HG03066 (cell line): ENCODE results near the gene APLNR.
"Not testable (repeated sequence)": the region's sequence is repeated elsewhere in the genome, so short reads cannot be mapped to it uniquely, and the experiment has no call there.

Source experiments
- ATAC-seq: cut with Tn5 transposase; IDR thresholded peaks from one replicate; pipeline ENCODE4 v1.9.1; 2021; ENCODE audit warnings: low read depth; ENCODE audit not compliant: unreplicated experiment

Gene APLNR

DNA sequence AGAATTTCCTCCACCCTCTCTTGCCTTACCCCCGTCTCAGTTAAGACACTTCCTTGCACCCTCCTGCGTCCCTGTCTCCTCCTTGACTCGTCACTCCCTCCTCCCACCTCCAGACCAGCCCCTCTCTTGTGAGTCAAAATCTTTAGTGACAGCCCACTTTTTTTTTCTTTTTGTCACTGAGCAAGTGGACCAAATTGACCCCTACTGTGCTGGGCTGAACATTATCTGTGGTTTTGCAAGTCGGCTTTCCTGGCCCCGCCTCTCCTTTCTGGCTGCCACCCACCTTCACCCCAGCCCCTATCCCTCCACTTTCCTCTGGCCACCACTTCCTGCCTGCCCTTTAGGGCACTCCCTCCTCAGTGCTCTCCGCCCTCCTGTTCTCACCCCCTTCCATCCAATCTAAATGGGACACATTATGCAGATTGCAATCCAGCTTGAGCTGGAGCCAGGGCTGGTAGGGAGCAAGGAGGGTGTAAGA, at the start of gene APLNR:
Gene APLNR, minus strand, starts transcription at position 47 of the 478 bp plus-strand sequence. CDS start 246 bp downstream, outside the sequence.
- no peak for ATAC-seq

DNA sequence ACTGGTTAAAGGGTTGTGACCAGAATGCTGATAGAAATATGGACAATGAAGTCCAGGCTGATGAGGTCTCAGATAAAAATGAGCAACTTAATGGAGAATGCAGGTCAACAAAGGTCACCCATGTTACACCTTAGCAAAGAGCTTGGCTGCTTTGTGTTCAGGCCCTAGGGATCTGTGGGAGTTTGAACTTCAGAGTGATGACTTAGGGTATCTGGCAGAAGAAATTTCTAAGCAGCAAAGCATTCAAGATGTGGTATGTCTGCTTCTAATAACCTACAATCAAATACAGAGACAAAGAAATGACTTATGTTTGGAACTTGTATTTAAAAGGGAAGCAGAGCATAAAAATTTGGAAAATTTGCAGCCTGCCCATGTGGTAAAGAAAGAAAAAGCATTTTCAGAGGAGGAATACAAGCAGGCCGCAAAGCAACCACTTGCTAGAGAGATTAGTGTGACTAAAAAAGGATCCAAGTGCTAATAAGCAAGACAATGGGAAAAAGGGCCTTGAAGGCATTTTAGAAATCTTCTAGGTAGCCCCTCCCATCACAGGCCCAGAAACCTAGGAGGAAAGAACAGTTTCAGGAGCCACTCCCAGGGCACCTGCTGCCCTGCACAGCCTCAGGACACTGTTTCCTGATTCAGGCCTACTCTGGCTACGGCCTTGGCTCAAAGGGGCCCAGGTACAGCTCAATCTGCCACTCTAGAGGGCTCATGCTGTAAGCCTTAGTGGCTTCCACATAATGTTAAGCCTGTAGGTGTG, 46.4 kb upstream of the APLNR start:
- no peak for ATAC-seq

DNA sequence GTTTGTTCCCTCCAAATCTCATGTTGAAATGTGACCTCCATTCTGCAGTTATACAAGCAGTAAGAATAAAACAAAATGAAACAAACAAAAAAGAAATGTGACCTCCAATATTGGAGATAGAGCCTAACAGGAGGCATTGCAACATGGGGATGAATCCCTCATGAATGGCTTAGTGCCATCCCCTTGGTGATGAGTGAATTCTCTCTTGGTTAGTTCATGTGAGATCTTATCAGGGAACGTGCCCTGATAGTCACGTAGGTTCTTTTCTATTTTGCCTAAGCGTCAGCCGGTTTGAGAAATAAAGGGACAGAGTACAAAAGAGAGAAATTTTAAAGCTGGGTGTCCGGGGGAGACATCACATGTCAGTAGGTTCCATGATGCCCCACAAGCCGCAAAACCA, 44.5 kb upstream of the APLNR start:
- not testable (repeated sequence) for ATAC-seq

DNA sequence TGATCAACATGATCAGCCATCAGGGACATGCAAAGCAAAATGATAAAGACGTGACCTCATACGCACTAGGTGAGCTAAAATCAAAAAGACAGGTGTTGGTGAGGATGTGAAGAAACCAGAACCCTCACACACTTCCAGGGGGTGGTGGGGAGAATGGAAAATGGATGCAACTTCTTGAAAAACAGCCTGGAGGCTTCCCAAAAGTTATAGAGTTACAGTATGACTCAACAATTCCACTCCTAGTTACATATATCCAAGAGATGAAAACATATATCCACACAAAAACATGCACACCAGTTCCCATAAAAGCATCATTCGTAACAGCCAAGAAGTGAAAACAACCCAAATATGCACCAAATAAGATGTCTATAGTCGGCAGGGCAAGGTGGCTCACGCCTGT, 42.1 kb upstream of the APLNR start:
- ATAC-seq = no peak

DNA sequence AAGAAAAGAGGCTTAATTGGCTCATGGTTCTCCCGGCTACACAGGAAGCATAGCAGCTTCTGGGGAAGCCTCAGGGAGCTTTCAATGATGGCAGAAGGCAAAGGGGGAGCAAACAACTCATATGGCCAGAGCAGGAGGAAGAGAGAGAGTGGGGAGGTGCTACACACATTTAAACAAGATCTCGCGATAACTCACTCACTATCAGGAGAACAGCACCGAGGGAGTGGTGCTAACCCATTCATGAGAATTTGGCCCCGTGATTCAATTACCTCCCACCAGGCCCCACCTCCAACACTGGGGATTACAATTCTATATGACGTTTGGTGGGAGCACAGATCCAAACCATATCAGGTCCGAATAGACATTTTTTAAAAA, 41.7 kb upstream of the APLNR start:
- ATAC-seq = no peak

DNA sequence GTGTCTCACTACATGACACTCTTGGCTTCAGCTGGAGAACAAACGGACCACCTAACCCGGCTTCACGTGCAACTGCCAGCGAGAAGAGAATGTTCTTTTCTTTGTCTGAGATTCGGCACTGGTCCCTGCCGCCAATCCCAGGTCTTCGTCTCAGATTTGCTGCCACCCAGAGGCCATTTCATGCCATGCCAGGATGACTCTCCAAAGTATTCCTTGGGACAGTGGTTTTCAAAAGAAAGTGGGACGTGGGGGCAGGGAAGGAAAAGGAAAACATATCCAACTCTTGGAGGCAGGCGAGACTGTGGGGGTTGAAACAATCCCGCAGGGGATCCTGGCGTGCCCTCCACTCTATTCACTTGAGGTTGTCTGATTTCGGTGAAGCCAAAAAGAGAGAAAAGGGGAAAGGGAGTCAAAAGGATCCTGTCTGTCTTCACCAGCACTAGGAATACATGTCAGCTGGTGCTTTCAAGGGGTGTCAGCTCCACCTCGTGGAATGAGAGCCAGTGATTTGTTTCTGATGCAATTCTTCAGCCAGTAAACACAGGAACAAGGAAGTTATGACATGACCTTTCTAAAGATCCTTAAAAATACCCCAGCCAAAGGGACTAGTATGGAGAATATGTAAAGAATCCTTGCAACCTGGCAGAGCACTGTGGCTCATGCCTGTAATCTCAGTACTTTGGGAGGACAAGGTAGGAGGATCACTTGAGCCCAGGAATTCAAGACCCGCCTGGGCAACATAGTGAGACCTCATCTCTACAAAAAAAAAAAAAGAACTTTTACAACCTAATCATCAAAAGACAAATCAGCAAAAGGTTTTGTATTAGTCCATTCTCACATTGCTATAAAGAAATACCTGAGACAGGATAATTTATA, 41.0 kb upstream of the APLNR start:
- ATAC-seq = peak; percentile 74

DNA sequence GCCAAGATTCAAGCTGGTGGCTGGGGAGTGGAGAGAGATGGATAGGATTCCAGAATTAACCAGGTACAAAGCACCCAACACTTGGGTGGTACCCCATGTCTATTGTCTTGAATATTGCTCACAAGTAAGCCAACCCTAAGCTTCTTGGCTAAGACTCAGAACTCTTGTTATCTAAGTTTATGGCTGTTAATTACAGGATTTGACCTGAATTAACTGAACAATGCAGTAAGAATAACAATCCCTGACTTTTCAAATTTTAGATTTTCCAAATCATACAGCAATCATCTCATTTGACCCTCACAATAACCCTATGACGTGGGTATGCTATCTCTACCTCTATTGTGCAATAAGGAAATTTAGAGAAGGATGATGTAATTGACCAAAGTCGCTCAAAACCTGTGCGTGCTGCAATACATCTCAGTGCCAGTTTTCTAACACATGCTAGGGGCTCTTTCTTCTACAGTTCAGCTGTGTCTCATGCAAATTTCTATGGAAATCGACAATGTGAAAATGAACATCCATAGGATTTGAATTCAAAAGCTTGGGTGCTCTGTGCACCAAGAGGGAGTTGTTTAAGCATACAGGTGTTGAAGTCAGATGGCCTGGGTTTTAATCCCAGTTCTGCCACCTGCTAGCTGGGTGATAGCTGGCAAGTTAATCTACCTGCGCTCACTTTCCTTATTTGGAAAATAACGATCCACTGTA, 40.1 kb upstream of the APLNR start:
- no peak for ATAC-seq

DNA sequence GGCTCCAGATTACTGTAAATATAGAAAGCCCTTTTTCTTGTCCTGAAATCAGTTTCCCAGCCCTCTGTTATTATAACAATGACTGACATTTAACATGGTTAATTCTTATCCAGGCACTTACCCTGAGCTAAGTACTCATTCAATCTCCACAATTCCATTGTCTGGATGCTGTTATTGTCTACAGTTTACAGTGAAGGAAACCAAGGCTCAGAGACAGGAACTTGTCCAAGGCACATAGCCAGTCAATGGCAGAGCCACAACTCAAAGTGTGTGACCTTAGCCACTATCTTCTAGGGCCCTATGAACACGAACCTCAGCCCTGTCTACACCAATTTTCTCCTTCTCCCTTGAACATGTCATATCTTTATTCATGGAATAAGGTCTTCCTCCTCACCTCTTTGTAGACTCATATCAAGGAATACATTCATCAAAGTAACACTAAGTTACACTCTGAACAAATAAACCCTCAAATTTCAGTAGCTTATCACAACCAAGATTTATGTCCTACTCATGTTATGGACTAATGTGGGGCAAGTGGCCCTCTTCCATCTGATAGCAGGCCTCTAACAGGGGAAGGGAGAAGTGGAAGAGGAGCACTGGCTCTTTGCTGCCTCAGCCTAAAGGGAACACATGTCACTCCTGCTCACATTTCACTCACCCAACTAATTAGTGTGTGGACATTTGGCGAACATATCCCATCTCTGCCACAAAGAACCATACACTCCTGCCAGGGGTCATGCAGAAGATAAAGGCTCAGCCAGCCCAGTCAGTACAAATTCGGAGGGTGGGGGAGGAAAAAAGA, 39.3 kb upstream of the APLNR start:
- ATAC-seq = no peak

DNA sequence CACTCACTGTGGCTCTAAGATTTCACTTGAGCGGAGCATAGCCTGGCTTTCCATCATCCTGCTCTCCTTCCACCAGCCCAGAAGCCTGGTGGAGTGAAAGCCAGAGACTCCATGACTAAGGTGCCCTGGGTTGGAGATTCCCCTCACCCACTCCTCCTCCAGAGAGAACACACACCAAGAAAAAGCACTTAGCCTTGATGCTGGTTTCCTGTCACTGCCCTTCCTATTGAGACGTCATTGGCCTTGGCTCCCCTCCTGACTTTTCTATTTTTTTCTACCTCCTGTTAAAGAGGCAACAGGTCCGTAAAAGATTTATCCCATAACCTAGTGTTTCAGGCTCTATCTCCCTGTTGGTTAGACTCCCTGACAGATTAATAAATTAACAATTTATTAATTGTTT, 38.5 kb upstream of the APLNR start:
- no peak for ATAC-seq

DNA sequence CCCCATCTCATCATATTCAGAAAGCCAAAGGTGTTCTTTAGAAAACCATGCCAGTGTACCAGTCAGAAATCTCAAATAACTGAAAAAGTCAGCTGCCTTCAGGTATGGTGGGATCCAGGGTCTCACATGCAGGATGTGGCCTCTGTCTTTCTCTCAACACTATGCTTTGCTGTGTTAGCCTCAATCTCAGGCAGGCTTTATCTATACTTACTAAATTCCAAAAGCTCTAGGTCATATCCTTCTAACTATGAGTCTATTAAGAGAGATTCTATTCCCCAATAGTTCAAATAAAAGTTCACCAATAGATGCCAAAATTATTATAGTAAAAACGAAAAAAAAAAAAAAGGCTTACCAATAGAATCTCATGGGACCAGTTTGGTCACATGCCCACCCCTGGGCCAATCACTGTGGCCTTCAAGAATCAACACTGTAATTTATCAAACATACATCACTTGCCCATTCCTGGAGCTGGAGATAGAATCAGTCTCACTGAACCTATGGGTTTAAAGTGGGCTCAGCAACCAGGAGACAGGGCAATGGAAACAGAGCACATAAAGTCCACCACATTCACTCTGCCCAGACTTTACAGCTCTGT, 38.0 kb upstream of the APLNR start:
- no peak for ATAC-seq

DNA sequence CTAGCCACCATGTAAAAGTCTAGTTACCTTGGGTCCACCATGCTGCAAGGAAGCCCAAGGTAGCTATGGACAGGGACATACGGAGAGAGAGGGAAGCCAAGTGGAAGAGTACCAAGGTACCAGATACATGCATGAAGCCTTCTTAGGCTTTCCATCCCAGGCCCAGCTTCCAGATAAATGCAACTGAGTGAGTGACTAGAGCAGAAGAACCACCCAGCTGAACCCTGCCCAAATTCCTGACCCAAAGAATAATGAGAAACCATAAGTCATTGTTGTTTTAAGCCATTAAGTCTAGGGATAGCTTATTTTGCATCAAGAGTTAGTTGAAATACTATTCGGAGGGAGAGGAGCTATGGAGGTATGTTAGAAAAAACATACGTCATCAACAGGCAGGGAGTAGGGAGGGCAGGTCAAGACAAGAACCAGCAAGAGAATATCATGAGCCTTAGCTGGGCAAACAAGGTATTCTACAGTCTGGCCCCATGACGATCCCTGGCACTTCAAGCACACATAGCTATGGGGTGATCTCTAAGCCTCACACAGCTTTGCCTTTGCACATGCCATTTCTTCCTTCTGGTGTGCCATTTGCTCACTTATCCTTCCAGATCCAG, 36.5 kb upstream of the APLNR start:
- no peak for ATAC-seq

DNA sequence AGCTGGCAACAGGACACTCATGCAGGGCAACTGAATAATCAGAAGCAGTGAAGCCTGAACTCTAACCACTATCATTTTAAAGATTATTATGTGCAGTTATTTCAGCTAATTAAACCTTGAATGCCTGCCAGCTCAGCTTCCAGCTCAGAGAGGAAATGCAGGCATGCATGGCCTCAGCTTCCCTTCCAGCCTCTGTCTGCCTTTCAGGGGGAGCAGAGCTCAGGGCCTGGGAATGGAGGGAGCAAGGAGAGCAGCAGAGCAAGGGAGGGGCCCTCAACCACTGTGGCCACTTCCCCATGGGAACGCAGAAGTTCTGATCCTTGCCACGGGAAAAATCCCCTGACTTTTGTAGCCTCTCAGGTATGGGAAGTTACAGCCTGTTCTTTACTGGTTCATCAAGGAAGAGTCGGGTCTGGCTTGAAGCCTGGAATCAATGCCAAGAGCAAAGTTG, 32.5 kb upstream of the APLNR start:
- ATAC-seq = no peak

DNA sequence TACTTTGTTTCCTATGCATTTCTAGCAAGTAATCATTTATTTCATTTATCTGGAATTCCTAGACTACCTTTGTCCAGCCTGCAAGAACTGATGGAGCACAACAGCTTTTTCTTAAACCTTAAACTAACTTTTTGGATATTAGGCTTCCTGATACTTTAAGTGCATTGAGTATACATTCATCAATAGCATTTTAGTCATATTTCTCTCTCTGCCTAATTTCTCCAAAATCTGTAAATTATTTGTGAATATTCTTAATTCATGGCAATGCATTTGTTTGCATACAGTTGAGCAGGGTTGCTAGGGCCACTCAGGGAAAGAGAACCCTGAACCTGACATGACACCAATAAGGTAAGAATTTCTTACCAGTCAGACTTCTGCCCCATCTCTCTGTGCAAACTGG, 29.1 kb upstream of the APLNR start:
- no peak for ATAC-seq

DNA sequence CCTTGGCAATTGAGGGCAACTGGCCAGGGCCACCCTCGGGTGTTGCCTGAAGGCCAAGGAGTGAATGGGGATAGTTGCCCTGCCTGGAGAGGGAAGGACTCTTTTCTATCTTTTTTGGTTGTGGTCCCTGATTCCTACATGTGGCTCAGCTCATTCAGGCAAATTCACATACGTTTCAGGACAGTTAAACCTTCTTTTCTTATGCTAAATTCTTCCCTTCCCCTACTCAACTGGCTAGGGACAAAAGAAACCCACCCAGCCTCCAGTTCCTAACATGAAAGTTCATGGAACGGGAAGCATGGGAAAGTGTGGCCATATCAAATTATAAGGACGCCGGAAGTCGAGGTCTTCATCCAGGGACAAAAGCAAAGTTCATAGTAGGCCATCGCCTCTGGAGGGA, 26.3 kb upstream of the APLNR start:
- no peak for ATAC-seq

DNA sequence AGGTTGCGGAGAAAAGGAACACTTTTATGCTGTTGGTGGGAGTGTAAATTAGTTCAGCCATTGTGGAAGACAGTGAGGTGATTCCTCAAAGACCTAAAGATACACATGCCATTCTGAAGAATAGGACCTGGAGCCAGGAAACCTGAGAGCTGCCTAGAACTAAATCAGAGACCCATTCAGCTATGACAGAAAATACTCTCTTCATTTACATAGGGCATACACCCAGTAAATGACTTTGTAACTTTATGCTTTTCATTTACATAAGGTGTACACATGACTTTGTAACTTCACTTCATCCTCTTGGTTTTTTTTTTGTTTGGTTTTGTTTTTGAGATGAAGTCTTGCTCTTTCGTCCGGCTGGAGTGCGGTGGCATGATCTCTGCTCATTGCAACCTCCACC, 25.1 kb upstream of the APLNR start:
- ATAC-seq = no peak

DNA sequence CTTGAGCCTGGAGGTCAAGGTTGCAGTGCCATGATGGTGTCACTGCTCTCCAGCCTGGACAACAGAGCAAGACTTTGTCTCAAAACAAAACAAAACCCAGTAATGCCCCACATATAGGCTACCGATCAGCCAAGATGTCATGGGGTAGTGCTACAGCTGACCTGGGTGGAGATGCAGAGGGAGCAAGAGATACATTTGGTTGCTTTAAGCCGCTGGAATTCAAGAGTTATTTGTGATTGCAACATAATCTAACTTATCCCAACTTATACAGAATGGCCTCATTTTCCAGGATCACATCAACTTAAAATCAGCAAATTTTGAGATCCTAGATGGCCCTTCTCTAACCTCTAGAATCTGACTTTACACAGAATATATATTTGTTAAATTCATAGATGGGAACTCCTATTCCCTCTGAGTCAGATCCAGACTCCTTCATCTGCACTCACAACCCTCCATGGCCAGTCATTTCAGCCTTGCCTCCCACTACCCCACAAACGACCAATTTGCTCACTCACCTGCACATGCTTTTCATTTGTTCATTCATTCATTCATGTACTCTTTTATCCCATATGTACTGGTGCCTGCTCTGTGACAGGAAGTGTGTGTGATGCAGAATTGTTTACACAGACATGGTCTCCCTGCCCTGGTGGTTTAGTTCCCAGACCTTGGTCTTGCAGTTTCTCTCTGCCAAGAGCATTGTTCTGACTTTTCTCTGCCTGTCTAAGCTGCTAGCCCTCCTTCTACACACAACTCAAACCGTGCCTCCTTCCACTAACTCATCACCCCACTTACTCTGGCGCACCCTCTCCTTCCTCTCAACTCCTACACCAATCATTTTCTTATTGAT, 24.1 kb upstream of the APLNR start:
- ATAC-seq = no peak

DNA sequence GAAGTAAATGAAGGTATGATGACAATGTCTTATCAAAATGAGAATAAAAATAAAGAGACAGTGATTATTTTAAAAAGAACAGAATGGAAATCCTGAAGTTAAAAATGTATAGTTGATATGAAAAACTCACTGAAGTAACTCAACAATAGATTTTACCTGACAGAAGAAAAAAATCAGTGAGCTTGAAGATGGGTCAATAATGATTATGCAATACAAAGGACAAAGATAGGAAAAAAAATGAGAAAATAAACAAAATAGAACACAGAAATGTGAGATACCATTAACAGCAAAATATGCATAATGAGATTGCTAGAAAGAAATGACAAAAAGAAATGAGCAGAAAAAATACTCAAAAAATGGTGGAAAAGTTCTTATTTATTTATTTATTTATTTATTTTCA, 19.1 kb upstream of the APLNR start:
- ATAC-seq = no peak

DNA sequence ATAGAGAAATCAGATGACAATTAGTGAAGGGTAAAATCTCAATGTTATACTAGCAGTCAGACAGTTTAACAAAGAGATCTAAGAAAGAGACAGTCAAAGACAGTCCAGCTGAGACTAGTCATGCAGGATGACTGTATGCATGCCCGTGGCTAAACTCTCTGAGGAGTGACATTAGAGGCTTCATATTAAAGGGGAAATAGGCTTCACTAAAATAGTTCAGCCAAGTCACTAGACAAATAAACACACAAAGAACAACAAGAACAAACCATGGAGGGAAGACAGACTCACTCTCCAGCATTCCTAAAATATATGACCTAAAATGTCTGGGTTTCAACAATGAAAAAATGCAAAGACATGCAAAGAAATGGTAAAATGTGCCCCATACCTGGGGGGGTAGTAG, 18.6 kb upstream of the APLNR start:
- ATAC-seq = no peak

DNA sequence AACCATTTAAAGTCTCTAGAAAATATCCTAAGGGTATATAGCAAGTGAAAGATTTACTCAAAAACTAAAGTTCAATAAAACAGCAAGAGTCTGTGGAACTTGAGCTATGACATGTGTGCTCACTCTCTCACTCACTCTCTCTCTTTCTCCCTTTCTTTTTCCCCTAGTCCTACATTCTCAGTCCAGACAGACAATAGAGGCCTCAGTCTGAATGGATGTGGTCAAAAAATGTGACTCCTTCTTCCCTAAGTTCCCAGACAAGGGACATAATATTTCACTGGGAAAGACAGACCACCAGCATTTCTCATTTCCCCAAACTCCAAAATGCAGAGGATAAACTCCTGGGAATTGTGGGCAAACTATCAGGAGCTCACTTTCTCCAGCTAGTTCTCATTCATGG, 17.6 kb upstream of the APLNR start:
- no peak for ATAC-seq
